MCF 10A (cell line): Measurements from ENCODE around the gene OR11A1. TPM values are rescaled to one million over a fixed set of nuclear protein-coding genes. Genes with fewer than 3 reads are reported as not detected.

ENCODE experiments used
- BruUV-seq: library from RNA; stranded (reverse); fragments of 400-500 nt; replicated peaks from 2 replicates; lab custom pipeline; 2021; lab: Mats Ljungman, UMichigan
- CTCF ChIA-PET: fragments of 300-600 bp; sonication (Branson Sonifier 250); formaldehyde crosslinking; extraction: SDS; loops from one replicate; lab custom pipeline; 2021; ENCODE audit warnings: antibody characterized with exemption, inconsistent platforms; lab: Yijun Ruan, JAX
- POLR2A ChIA-PET: fragments of 300-600, 350-650 bp; sonication (Branson Sonifier 250); formaldehyde crosslinking; extraction: SDS; loops from one replicate; lab custom pipeline; 2020; ENCODE audit warnings: antibody characterized with exemption, inconsistent platforms; lab: Yijun Ruan, JAX
- DNase-seq: peaks from one replicate; pipeline ENCODE4 v3.0.0-alpha.2; 2018; ENCODE audit not compliant: unreplicated experiment
- H3K27ac Mint-ChIP-seq: one replicate; pipeline ENCODE4 v1.8.0; 2022; ENCODE audit warnings: mild to moderate bottlenecking, low read depth, mixed read lengths; ENCODE audit not compliant: unreplicated experiment
- H3K27me3 Mint-ChIP-seq: one replicate; pipeline ENCODE4 v1.8.0; 2022; ENCODE audit warnings: mixed read lengths; ENCODE audit not compliant: insufficient read depth, unreplicated experiment
- H3K36me3 Mint-ChIP-seq: one replicate; pipeline ENCODE4 v1.8.0; 2022; ENCODE audit warnings: mild to moderate bottlenecking, moderate library complexity, mixed read lengths; ENCODE audit not compliant: insufficient read depth, unreplicated experiment
- H3K4me1 Mint-ChIP-seq: one replicate; pipeline ENCODE4 v1.8.0; 2022; ENCODE audit warnings: mixed read lengths; ENCODE audit not compliant: insufficient read depth, unreplicated experiment
- H3K4me3 Mint-ChIP-seq: one replicate; pipeline ENCODE4 v1.8.0; 2022; ENCODE audit warnings: mild to moderate bottlenecking, moderate library complexity, mixed read lengths; ENCODE audit not compliant: unreplicated experiment
- H3K9me3 Mint-ChIP-seq: one replicate; pipeline ENCODE4 v1.8.0; 2022; ENCODE audit warnings: mixed read lengths; ENCODE audit not compliant: unreplicated experiment
- CTCF ChIP-seq: fragments of 200-600 bp; IDR thresholded peaks from one replicate; pipeline ENCODE4 v1.8.0; 2022; ENCODE audit warnings: antibody characterized with exemption, mild to moderate bottlenecking; ENCODE audit not compliant: unreplicated experiment
- intact Hi-C: fragments of 100-400 bp; cut with micrococcal nuclease; formaldehyde crosslinking; loops from 2 replicates; pipeline ENCODE4 v1.14.1; 2022
- total RNA-seq: library from RNA; stranded (reverse); gene quantifications from 2 replicates; pipeline ENCODE4 v1.2.3, GENCODE V29; 2022

The OR11A1 gene
- total RNA-seq, 1 experiment from 2014 or later: not detected

- Mint-ChIP-seq H3K9me3 (no peaks in the 10 kb centered on the region), H3K27me3 (peaks cover 31% of the 10 kb centered on the region), H3K4me3 (no peak overlapping the region), H3K27ac (no peak overlapping the region), H3K36me3 (no peaks in the 10 kb centered on the region), H3K4me1 (peaks cover 6% of the 10 kb centered on the region)
- TF ChIP-seq CTCF: no peak
- DNase-seq: peak; percentile 78
- ChIA-PET POLR2A (no interaction called here), CTCF (interaction anchor here (0.5 to 1.1 kb wide), 3 partner anchors 55 to 311 kb away, joined by 3 to 4 read pairs (median 3); no protein-coding TSS in a partner anchor)
- BruUV-seq: no TSS peak
- intact Hi-C loops: no loop called here
These were observed 45.7 kb upstream of the OR11A1 start for GRCh38 chr6:29502597-29502996.

GRCh38 chr6:29502181-29502580 is 45.3 kb upstream of the OR11A1 start:
- intact Hi-C loops: no loop called here
- no peaks in the 10 kb centered on the region for H3K36me3 Mint-ChIP-seq
- H3K27me3 Mint-ChIP-seq: peaks cover 31% of the 10 kb centered on the region
- H3K9me3 Mint-ChIP-seq: no peaks in the 10 kb centered on the region
- peaks cover 6% of the 10 kb centered on the region for H3K4me1 Mint-ChIP-seq
- TF ChIP-seq CTCF: no peak
- H3K27ac Mint-ChIP-seq: no peak overlapping the region
- BruUV-seq: no TSS peak
- ChIA-PET CTCF (interaction anchor here (0.5 to 1.1 kb wide), 2 partner anchors 217 to 312 kb away, joined by 3 read pairs; no protein-coding TSS in a partner anchor), POLR2A (interaction anchor here (0.6 kb wide), 1 partner anchor 97 kb away, joined by 3 read pairs; no protein-coding TSS in a partner anchor)
- peak; percentile 8 for DNase-seq
- H3K4me3 Mint-ChIP-seq: no peak overlapping the region

GRCh38 chr6:29501106-29501505 is 44.2 kb upstream of the OR11A1 start:
- no peak for TF ChIP-seq CTCF
- BruUV-seq: no TSS peak
- peaks cover 6% of the 10 kb centered on the region for H3K4me1 Mint-ChIP-seq
- no peak overlapping the region for H3K27ac Mint-ChIP-seq
- DNase-seq: no peak
- peaks cover 37% of the 10 kb centered on the region for H3K27me3 Mint-ChIP-seq
- H3K36me3 Mint-ChIP-seq: no peaks in the 10 kb centered on the region
- intact Hi-C loops: no loop called here
- H3K9me3 Mint-ChIP-seq: no peaks in the 10 kb centered on the region
- H3K4me3 Mint-ChIP-seq: no peak overlapping the region
- ChIA-PET POLR2A (no interaction called here), CTCF (no interaction called here)

GRCh38 chr6:29500594-29500993 is 43.7 kb upstream of the OR11A1 start:
- TF ChIP-seq CTCF: no peak
- Mint-ChIP-seq H3K4me1 (peaks cover 6% of the 10 kb centered on the region), H3K36me3 (no peaks in the 10 kb centered on the region), H3K27ac (no peak overlapping the region), H3K4me3 (no peak overlapping the region), H3K9me3 (no peaks in the 10 kb centered on the region), H3K27me3 (peaks cover 42% of the 10 kb centered on the region)
- ChIA-PET POLR2A (no interaction called here), CTCF (no interaction called here)
- intact Hi-C loops: no loop called here
- BruUV-seq: no TSS peak
- no peak for DNase-seq
